Neutrophil (primary cell): ENCODE data around the gene PACSIN3.

Source experiments
- H3K27ac ChIP-seq: fragments of 200-600 bp; sonication (generic); 2 replicates; pipeline ENCODE4 v1.5.1; 2016; ENCODE audit warnings: mild to moderate bottlenecking, moderate library complexity
- H3K27me3 ChIP-seq: fragments of 200-600 bp; sonication (generic); 2 replicates; pipeline ENCODE4 v1.6.0; 2016; ENCODE audit warnings: mild to moderate bottlenecking
- H3K36me3 ChIP-seq: fragments of 200-600 bp; sonication (generic); 2 replicates; pipeline ENCODE4 v1.5.1; 2017
- H3K4me1 ChIP-seq, 2 experiments: fragments of 200-600 bp in 1 of 2; sonication (generic) in 1 of 2; 1 replicate in 1 of 2; 2 replicates in 1 of 2; pipeline versions ENCODE4 v1.5.1 to v1.6.1; 2013 to 2016; ENCODE audit warnings: low read depth in 1 of 2, low read length in 1 of 2, mild to moderate bottlenecking in 1 of 2, moderate library complexity in 1 of 2; ENCODE audit not compliant: control insufficient read depth in 1 of 2, insufficient read depth in 1 of 2
- H3K4me3 ChIP-seq, 2 experiments: fragments of 200-600 bp in 1 of 2; sonication (generic) in 1 of 2; 1 replicate in 1 of 2; 2 replicates in 1 of 2; pipeline ENCODE4 v1.5.1; 2013 to 2016; ENCODE audit warnings: low read depth in 1 of 2, low read length in 1 of 2, mild to moderate bottlenecking in 1 of 2, moderate library complexity in 1 of 2
- H3K9me3 ChIP-seq: fragments of 200-600 bp; sonication (generic); 2 replicates; pipeline ENCODE4 v1.5.1; 2016
- CTCF ChIP-seq: fragments of 200-600 bp; sonication (generic); IDR thresholded peaks from 2 replicates; pipeline ENCODE4 v1.5.1; 2016; ENCODE audit warnings: antibody characterized with exemption

Gene PACSIN3

GRCh38 chr11:47186076-47186699, at the start of gene PACSIN3:
PACSIN3 (minus strand) TSS chr11:47186434; CDS start chr11:47182727, 3,707 bp downstream.
- H3K27ac ChIP-seq, result no peak within 1 kb of the TSS
- H3K4me1 ChIP-seq, result peaks cover 18 to 20% of the 10 kb centered on the region in 2 experiments
- no peaks in the 10 kb centered on the region for H3K9me3 ChIP-seq
- TF ChIP-seq CTCF, result peak; percentile 13
- peak within 1 kb of the TSS; percentile 47 to 65 for H3K4me3 ChIP-seq
- peaks cover 82% of the 10 kb centered on the region for H3K27me3 ChIP-seq
- H3K36me3 ChIP-seq, result no peaks in the 10 kb centered on the region

GRCh38 chr11:47235163-47235562, 48.9 kb upstream of the PACSIN3 start:
- Histone ChIP-seq H3K36me3 (peaks cover 47% of the 10 kb centered on the region), H3K27ac (no peak overlapping the region)

GRCh38 chr11:47234669-47235100, 48.5 kb upstream of the PACSIN3 start:
- no peak for TF ChIP-seq CTCF
- H3K27me3 ChIP-seq, result no peaks in the 10 kb centered on the region
- no peak overlapping the region for H3K27ac ChIP-seq
- no peaks in the 10 kb centered on the region for H3K4me1 ChIP-seq
- H3K36me3 ChIP-seq, result peaks cover 42% of the 10 kb centered on the region
- no peaks in the 10 kb centered on the region for H3K9me3 ChIP-seq
- H3K4me3 ChIP-seq, result no peak overlapping the region

More at GRCh38 chr11:47235163-47235562, 48.9 kb upstream of the PACSIN3 start:
- Histone ChIP-seq H3K4me3 (no peak overlapping the region), H3K9me3 (no peaks in the 10 kb centered on the region), H3K4me1 (no peaks in the 10 kb centered on the region), H3K27me3 (no peaks in the 10 kb centered on the region)
- no peak for TF ChIP-seq CTCF

- no peaks in the 10 kb centered on the region for H3K27me3 ChIP-seq
- H3K4me1 ChIP-seq, result no peaks in the 10 kb centered on the region
- H3K36me3 ChIP-seq, result peaks cover 39% of the 10 kb centered on the region
- H3K9me3 ChIP-seq, result no peaks in the 10 kb centered on the region
- no peak for TF ChIP-seq CTCF
- H3K27ac ChIP-seq, result no peak overlapping the region
- no peak overlapping the region for H3K4me3 ChIP-seq
These were observed 47.9 kb upstream of the PACSIN3 start for GRCh38 chr11:47233989-47234668.

- TF ChIP-seq CTCF, result no peak
- peaks cover 30% of the 10 kb centered on the region for H3K36me3 ChIP-seq
- H3K4me3 ChIP-seq, result no peak overlapping the region
- H3K4me1 ChIP-seq, result no peaks in the 10 kb centered on the region
- no peak overlapping the region for H3K27ac ChIP-seq
- H3K27me3 ChIP-seq, result no peaks in the 10 kb centered on the region
- H3K9me3 ChIP-seq, result no peaks in the 10 kb centered on the region
These were observed 46.8 kb upstream of the PACSIN3 start for GRCh38 chr11:47233051-47233450.
